Measurements from ENCODE around the gene DMAC2L. TPM values are rescaled to one million over a fixed set of nuclear protein-coding genes. Genes with fewer than 3 reads are reported as not detected.

DMAC2L gene
- polyA plus RNA-seq, 1 donor from 2014 or later: 17.1 TPM

DNA sequence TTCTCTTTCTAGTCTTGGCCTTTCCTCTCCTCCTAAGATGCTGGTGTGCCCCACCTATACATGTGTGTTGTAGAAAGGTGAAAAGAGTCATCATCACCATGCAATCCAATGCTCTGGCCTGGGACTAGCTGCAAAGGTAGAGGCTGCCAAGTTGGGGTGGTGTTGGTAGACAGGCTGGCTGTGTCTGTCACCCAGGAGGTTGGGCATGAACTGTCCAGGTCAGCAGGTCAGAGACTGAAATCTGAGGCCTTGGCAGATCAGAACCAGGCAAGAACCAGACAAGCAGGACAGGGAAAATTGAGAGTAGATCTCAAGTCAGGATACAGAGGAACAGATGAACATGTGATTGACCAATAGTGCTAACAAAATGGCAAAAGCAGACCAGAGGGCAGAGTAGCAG, 26.3 kb upstream of the DMAC2L start:
- H3K9me2 ChIP-seq (ENCODE audit: insufficient read depth, low read length): no peaks in the 10 kb centered on the region
- H3F3A ChIP-seq (ENCODE audit: insufficient read depth, low read length, poor library complexity, severe bottlenecking): no peaks in the 10 kb centered on the region
- no peaks in the 10 kb centered on the region for H4K20me1 ChIP-seq (ENCODE audit: insufficient read depth)
- no peaks in the 10 kb centered on the region for H3K27me3 ChIP-seq (ENCODE audit: insufficient read depth, low read depth, low read length)
- no peak overlapping the region for H3K4me2 ChIP-seq (ENCODE audit: low read length)
- TF ChIP-seq, protein P1, sequence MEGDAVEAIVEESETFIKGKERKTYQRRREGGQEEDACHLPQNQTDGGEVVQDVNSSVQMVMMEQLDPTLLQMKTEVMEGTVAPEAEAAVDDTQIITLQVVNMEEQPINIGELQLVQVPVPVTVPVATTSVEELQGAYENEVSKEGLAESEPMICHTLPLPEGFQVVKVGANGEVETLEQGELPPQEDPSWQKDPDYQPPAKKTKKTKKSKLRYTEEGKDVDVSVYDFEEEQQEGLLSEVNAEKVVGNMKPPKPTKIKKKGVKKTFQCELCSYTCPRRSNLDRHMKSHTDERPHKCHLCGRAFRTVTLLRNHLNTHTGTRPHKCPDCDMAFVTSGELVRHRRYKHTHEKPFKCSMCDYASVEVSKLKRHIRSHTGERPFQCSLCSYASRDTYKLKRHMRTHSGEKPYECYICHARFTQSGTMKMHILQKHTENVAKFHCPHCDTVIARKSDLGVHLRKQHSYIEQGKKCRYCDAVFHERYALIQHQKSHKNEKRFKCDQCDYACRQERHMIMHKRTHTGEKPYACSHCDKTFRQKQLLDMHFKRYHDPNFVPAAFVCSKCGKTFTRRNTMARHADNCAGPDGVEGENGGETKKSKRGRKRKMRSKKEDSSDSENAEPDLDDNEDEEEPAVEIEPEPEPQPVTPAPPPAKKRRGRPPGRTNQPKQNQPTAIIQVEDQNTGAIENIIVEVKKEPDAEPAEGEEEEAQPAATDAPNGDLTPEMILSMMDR (IDR thresholded peaks at IDR 0.05; ENCODE audit: poor library complexity, severe bottlenecking): no peak
- no peak for TF ChIP-seq RAD21 (conservative IDR thresholded peaks at IDR 0.05)
- no peak for TF ChIP-seq EP300 (conservative IDR thresholded peaks at IDR 0.05; ENCODE audit: poor library complexity, severe bottlenecking)
- no peak for TF ChIP-seq MXI1 (conservative IDR thresholded peaks at IDR 0.05; ENCODE audit: poor library complexity, severe bottlenecking)
- no peak for TF ChIP-seq SMC3 (conservative IDR thresholded peaks at IDR 0.05; ENCODE audit: poor library complexity)
- TF ChIP-seq, protein P2, sequence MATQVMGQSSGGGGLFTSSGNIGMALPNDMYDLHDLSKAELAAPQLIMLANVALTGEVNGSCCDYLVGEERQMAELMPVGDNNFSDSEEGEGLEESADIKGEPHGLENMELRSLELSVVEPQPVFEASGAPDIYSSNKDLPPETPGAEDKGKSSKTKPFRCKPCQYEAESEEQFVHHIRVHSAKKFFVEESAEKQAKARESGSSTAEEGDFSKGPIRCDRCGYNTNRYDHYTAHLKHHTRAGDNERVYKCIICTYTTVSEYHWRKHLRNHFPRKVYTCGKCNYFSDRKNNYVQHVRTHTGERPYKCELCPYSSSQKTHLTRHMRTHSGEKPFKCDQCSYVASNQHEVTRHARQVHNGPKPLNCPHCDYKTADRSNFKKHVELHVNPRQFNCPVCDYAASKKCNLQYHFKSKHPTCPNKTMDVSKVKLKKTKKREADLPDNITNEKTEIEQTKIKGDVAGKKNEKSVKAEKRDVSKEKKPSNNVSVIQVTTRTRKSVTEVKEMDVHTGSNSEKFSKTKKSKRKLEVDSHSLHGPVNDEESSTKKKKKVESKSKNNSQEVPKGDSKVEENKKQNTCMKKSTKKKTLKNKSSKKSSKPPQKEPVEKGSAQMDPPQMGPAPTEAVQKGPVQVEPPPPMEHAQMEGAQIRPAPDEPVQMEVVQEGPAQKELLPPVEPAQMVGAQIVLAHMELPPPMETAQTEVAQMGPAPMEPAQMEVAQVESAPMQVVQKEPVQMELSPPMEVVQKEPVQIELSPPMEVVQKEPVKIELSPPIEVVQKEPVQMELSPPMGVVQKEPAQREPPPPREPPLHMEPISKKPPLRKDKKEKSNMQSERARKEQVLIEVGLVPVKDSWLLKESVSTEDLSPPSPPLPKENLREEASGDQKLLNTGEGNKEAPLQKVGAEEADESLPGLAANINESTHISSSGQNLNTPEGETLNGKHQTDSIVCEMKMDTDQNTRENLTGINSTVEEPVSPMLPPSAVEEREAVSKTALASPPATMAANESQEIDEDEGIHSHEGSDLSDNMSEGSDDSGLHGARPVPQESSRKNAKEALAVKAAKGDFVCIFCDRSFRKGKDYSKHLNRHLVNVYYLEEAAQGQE (IDR thresholded peaks at IDR 0.05; ENCODE audit: borderline replicate concordance): no peak
- no peak for TF ChIP-seq POLR2AphosphoS5 (IDR thresholded peaks at IDR 0.05)
- TF ChIP-seq EZH2 (IDR thresholded peaks at IDR 0.05; ENCODE audit: borderline replicate concordance, insufficient read depth, low read length, poor library complexity, severe bottlenecking): no peak
- no peak overlapping the region for H3K27ac ChIP-seq (ENCODE audit: low read length)
- no peaks in the 10 kb centered on the region for H3K79me2 ChIP-seq (replicated peaks; ENCODE audit: insufficient read depth, low read length)
- no peak overlapping the region for H3K4me3 ChIP-seq (ENCODE audit: low read length)
- no peak overlapping the region for H3K9ac ChIP-seq (ENCODE audit: low read length)
- no peak overlapping the region for H2AFZ ChIP-seq (ENCODE audit: low read depth, low read length)
- H3K9me3 ChIP-seq (ENCODE audit: low read length): no peaks in the 10 kb centered on the region
- H3K36me3 ChIP-seq (ENCODE audit: insufficient read depth, low read length): no peaks in the 10 kb centered on the region

DNA sequence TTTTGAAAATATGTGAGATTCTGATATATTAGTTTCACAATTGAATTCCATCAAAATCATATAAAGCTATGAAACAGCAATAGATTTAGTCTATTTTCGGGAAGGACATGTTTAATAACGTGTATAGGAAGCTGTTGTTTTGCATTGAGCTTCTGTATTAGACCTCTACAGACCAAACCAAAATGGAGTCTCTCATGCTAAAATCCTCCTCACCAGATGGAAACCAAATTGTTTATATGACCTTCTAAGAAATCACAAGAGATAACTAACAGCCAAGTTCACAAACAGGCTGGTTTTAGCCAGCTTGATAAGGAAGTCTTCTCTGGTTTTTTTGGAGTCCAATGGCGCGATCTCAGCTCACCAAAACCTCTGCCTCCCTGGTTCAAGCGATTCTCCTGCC, 24.0 kb upstream of the DMAC2L start:
- Histone ChIP-seq H3K9ac (ENCODE audit: low read length) (no peak overlapping the region), H3K9me3 (ENCODE audit: low read length) (no peaks in the 10 kb centered on the region), H3K4me2 (ENCODE audit: low read length) (no peak overlapping the region), H3K79me2 (replicated peaks; ENCODE audit: insufficient read depth, low read length) (no peaks in the 10 kb centered on the region), H3K4me3 (ENCODE audit: low read length) (no peak overlapping the region), H2AFZ (ENCODE audit: low read depth, low read length) (no peak overlapping the region), H4K20me1 (ENCODE audit: insufficient read depth) (no peaks in the 10 kb centered on the region), H3K27me3 (ENCODE audit: insufficient read depth, low read depth, low read length) (no peaks in the 10 kb centered on the region), H3K9me2 (ENCODE audit: insufficient read depth, low read length) (no peaks in the 10 kb centered on the region), H3F3A (ENCODE audit: insufficient read depth, low read length, poor library complexity, severe bottlenecking) (no peaks in the 10 kb centered on the region), H3K27ac (ENCODE audit: low read length) (no peak overlapping the region), H3K36me3 (ENCODE audit: insufficient read depth, low read length) (peaks cover 4% of the 10 kb centered on the region)
- no peak for TF ChIP-seq POLR2AphosphoS5 (IDR thresholded peaks at IDR 0.05)
- no peak for TF ChIP-seq RAD21 (conservative IDR thresholded peaks at IDR 0.05)
- TF ChIP-seq TAF1 (IDR thresholded peaks at IDR 0.05; ENCODE audit: low read depth): no peak

DNA sequence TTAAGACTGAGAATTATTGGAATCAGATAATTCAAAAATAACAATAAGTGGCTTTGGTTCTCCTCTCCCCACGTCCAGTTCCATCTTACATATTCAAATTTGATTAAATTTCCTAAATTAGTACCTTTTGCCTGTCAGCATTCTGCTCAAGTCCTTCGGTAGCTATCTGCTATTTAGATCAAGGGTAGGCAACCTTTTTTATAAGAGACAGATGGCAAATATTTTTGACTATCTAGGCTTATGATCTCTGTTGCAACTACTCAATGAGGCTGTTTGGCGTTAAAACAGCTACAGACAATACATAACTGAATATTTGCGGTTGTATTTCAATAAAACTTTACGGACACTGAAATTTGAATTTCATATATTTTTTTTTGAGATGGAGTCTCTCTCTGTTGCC, 21.8 kb upstream of the DMAC2L start:
- no peak overlapping the region for H3K4me3 ChIP-seq (ENCODE audit: low read length)
- TF ChIP-seq POLR2AphosphoS5 (IDR thresholded peaks at IDR 0.05) (no peak), EZH2 (IDR thresholded peaks at IDR 0.05; ENCODE audit: borderline replicate concordance, insufficient read depth, low read length, poor library complexity, severe bottlenecking) (no peak), RAD21 (conservative IDR thresholded peaks at IDR 0.05) (no peak), MXI1 (conservative IDR thresholded peaks at IDR 0.05; ENCODE audit: poor library complexity, severe bottlenecking) (no peak), EP300 (conservative IDR thresholded peaks at IDR 0.05; ENCODE audit: poor library complexity, severe bottlenecking) (no peak), SMC3 (conservative IDR thresholded peaks at IDR 0.05; ENCODE audit: poor library complexity) (no peak), TAF1 (IDR thresholded peaks at IDR 0.05; ENCODE audit: low read depth) (no peak)
- TF ChIP-seq, protein P1 (IDR thresholded peaks at IDR 0.05; ENCODE audit: poor library complexity, severe bottlenecking): no peak
- TF ChIP-seq, protein P2 (IDR thresholded peaks at IDR 0.05; ENCODE audit: borderline replicate concordance): no peak
- no peaks in the 10 kb centered on the region for H3K9me2 ChIP-seq (ENCODE audit: insufficient read depth, low read length)
- no peaks in the 10 kb centered on the region for H3K27me3 ChIP-seq (ENCODE audit: insufficient read depth, low read depth, low read length)
- H2AFZ ChIP-seq (ENCODE audit: low read depth, low read length): no peak overlapping the region
- H3K27ac ChIP-seq (ENCODE audit: low read length): no peak overlapping the region
- H3F3A ChIP-seq (ENCODE audit: insufficient read depth, low read length, poor library complexity, severe bottlenecking): no peaks in the 10 kb centered on the region
- no peaks in the 10 kb centered on the region for H3K9me3 ChIP-seq (ENCODE audit: low read length)
- H4K20me1 ChIP-seq (ENCODE audit: insufficient read depth): no peaks in the 10 kb centered on the region
- no peak overlapping the region for H3K4me2 ChIP-seq (ENCODE audit: low read length)
- no peak overlapping the region for H3K9ac ChIP-seq (ENCODE audit: low read length)
- H3K79me2 ChIP-seq (replicated peaks; ENCODE audit: insufficient read depth, low read length): no peaks in the 10 kb centered on the region
- peaks cover 4% of the 10 kb centered on the region for H3K36me3 ChIP-seq (ENCODE audit: insufficient read depth, low read length)
